ENCODE data around the gene MS4A6E. TPM values are rescaled to one million over a fixed set of nuclear protein-coding genes. Genes with fewer than 3 reads are reported as not detected.

MS4A6E gene
- total RNA-seq: not detected in 2 replicates

GRCh38 chr11:60326955-60327354 is at the start of gene MS4A6E:
Gene MS4A6E, plus strand, starts transcription at chr11:60327255. Its CDS starts 7,641 bp downstream, at chr11:60334896.

GRCh38 chr11:60280412-60280811 is 46.6 kb upstream of the MS4A6E start, which contains the start of gene MS4A4A:
Gene MS4A4A, plus strand, starts transcription at chr11:60280666. Its CDS starts 10 bp downstream, at chr11:60280676.

GRCh38 chr11:60378354-60378753 is 51.3 kb downstream of the MS4A6E start, which contains the start of gene MS4A7:
Gene MS4A7, plus strand, starts transcription at chr11:60378532. Its CDS starts 4,610 bp downstream, at chr11:60383142.

Other genes with a start within 250 kb of the MS4A6E start
- gene MS4A2, start 238.6 kb upstream of the MS4A6E start, total RNA-seq: not detected in 2 replicates
- not detected in 2 replicates for gene MS4A6A, start 144.2 kb upstream of the MS4A6E start, total RNA-seq
- not detected in 2 replicates for gene MS4A4E, start 84.1 kb upstream of the MS4A6E start, total RNA-seq
- gene MS4A4A, start 46.6 kb upstream of the MS4A6E start, total RNA-seq: not detected in 2 replicates
- not detected in 2 replicates for gene MS4A7, start 51.3 kb downstream of the MS4A6E start, total RNA-seq
- not detected in 2 replicates for gene MS4A14, start 69.2 kb downstream of the MS4A6E start, total RNA-seq
- gene MS4A5, start 102.3 kb downstream of the MS4A6E start, total RNA-seq: not detected in 2 replicates
- gene MS4A1, start 128.6 kb downstream of the MS4A6E start, total RNA-seq: not detected in 2 replicates
- not detected in 2 replicates for gene MS4A12, start 165.5 kb downstream of the MS4A6E start, total RNA-seq
- gene MS4A13, start 188.1 kb downstream of the MS4A6E start, total RNA-seq: not detected in 2 replicates

All from mammary microvascular endothelial cell (primary cell).